A549 (cell line): Measurements from ENCODE around the gene FARP2. TPM values are rescaled to one million over a fixed set of nuclear protein-coding genes. Genes with fewer than 3 reads are reported as not detected.

Experiments
- ATAC-seq, 2 experiments: fragments of 200-7000 bp in 1 of 2; fragments of >200 bp in 1 of 2; cut with Nextera tagmentation in 1 of 2; cut with Tn5 transposase in 1 of 2; 3 replicates each; pipeline versions ENCODE4 v1.8.0 to v1.9.1; 2018 to 2020; ENCODE audit warnings: mild to moderate bottlenecking in 1 of 2, moderate library complexity in 1 of 2
- CTCF ChIA-PET: fragments of 300-600 bp; sonication (Branson Sonifier 250); formaldehyde crosslinking; extraction: SDS; loops from one replicate; lab custom pipeline; 2021; ENCODE audit warnings: antibody characterized with exemption, inconsistent platforms; lab: Yijun Ruan, JAX
- POLR2A ChIA-PET: fragments of 350-600 bp; formaldehyde crosslinking; extraction: SDS; loops from one replicate; lab custom pipeline; 2021; ENCODE audit warnings: antibody characterized with exemption, inconsistent platforms; lab: Yijun Ruan, JAX
- DNase-seq, 2 experiments: peaks; one replicate each; pipeline versions ENCODE4 v3.0.0 to v3.0.0-alpha.2; 2011 to 2016; ENCODE audit warnings: low read depth in 1 of 2, low spot score in 1 of 2
- FAIRE-seq: peaks from 2 replicates; lab custom pipeline; 2011; peaks lifted over from hg19 to GRCh38; lab: Jason Lieb, UNC
- H3K27ac ChIP-seq, 2 experiments: fragments of >200 bp; sonication (Bioruptor Twin); formaldehyde crosslinking; 3 replicates each; pipeline ENCODE4 v1.5.1; 2016 to 2017
- H3K4me1 ChIP-seq: fragments of >200 bp; sonication (Bioruptor Twin); formaldehyde crosslinking; 3 replicates; pipeline ENCODE4 v1.6.1; 2016
- H3K4me2 ChIP-seq: fragments of >200 bp; sonication (Bioruptor Twin); formaldehyde crosslinking; 3 replicates; pipeline ENCODE4 v1.6.1; 2016
- H3K4me3 ChIP-seq: fragments of >200 bp; sonication (Bioruptor Twin); formaldehyde crosslinking; 3 replicates; pipeline ENCODE4 v1.5.1; 2016
- H3K9me3 ChIP-seq: fragments of >200 bp; sonication (Bioruptor Twin); formaldehyde crosslinking; 3 replicates; pipeline ENCODE4 v1.6.1; 2016
- CEBPB ChIP-seq, 2 experiments: fragments of >200 bp in 1 of 2; sonication (Bioruptor Twin) in 1 of 2; formaldehyde crosslinking in 1 of 2; IDR thresholded peaks; 2 replicates each; pipeline ENCODE4 v1.6.1; 2012 to 2016
- ESRRA ChIP-seq: fragments of 150-350 bp; IDR thresholded peaks from 2 replicates; pipeline ENCODE4 v1.6.1; 2014; ENCODE audit warnings: mild to moderate bottlenecking, low read length, borderline replicate concordance
- FOSB ChIP-seq: fragments of 250-450 bp; sonication (Bioruptor Pico); IDR thresholded peaks from 2 replicates; pipeline ENCODE4 v1.5.0; 2020; ENCODE audit warnings: mild to moderate bottlenecking, moderate library complexity
- HDAC2 ChIP-seq: fragments of 200-600 bp; sonication (generic); IDR thresholded peaks from 2 replicates; pipeline ENCODE4 v1.6.1; 2016
- HES2 ChIP-seq: fragments of >200 bp; sonication (Bioruptor Twin); formaldehyde crosslinking; IDR thresholded peaks from 2 replicates; pipeline ENCODE4 v1.6.1; 2016
- HOXB5 ChIP-seq: fragments of 250-450 bp; sonication (Bioruptor Pico); IDR thresholded peaks from 2 replicates; pipeline ENCODE4 v1.5.0; 2020; ENCODE audit warnings: mild to moderate bottlenecking, moderate library complexity
- JUN ChIP-seq, 2 experiments: fragments of >200 bp; sonication (Bioruptor Twin); formaldehyde crosslinking; IDR thresholded peaks; 2 replicates in 1 of 2; 3 replicates in 1 of 2; pipeline ENCODE4 v1.6.1; 2016 to 2017
- KDM5A ChIP-seq: fragments of 200-600 bp; sonication (generic); IDR thresholded peaks from 2 replicates; pipeline ENCODE4 v1.6.1; 2016; ENCODE audit warnings: antibody characterized with exemption, mild to moderate bottlenecking
- NFE2L2 ChIP-seq: fragments of 150-350 bp; conservative IDR thresholded peaks from 2 replicates; pipeline ENCODE4 v1.6.1; 2014; ENCODE audit warnings: low read length
- NPAS2 ChIP-seq: fragments of 250-450 bp; sonication (Bioruptor Pico); IDR thresholded peaks from 2 replicates; pipeline ENCODE4 v1.8.0; 2022; ENCODE audit warnings: mild to moderate bottlenecking, moderate library complexity, borderline replicate concordance
- PBX3 ChIP-seq: IDR thresholded peaks from 2 replicates; pipeline ENCODE4 v1.6.1; 2012
- POLR2A ChIP-seq: IDR thresholded peaks from 2 replicates; pipeline ENCODE4 v1.6.1; 2012; ENCODE audit warnings: mild to moderate bottlenecking, low read length
- SREBF2 ChIP-seq: fragments of 450-650 bp; IDR thresholded peaks from 2 replicates; pipeline ENCODE4 v1.6.1; 2014; ENCODE audit warnings: mild to moderate bottlenecking, moderate library complexity
- TP53 ChIP-seq: fragments of 250-450 bp; sonication (Bioruptor Pico); IDR thresholded peaks from 2 replicates; pipeline ENCODE4 v1.5.0; 2021; ENCODE audit warnings: mild to moderate bottlenecking, moderate library complexity
- ZC3H11A ChIP-seq: fragments of 450-650 bp; IDR thresholded peaks from 2 replicates; pipeline ENCODE4 v1.6.1; 2014; ENCODE audit warnings: antibody characterized with exemption, mild to moderate bottlenecking
- WGBS: methylation state at CpG from one replicate; pipeline ENCODE4 v1.1.6; 2017; ENCODE audit errors: missing lambda C conversion rate; 5-methylcytosine and 5-hydroxymethylcytosine counted together
- polyA plus RNA-seq, 4 experiments: library from polyadenylated mRNA; depleted of rRNA in 3 of 4; stranded (reverse); fragments of >200 nt; fragmentation: RNase III in 1 of 4; extraction: RNeasy Plus Mini Kit Qiagen cat#74134 plus additional on column Dnase treatment in 1 of 4; gene quantifications; 2 replicates in 3 of 4; 3 replicates in 1 of 4; pipeline ENCODE4 v1.2.3, GENCODE V29; 2011 to 2017
- TF ChIP-seq, protein P1 (sequence below): fragments of >200 bp; sonication (Bioruptor Twin); formaldehyde crosslinking; IDR thresholded peaks from 3 replicates; pipeline ENCODE4 v1.6.1; 2016
- TF ChIP-seq, protein P2 (sequence below): IDR thresholded peaks from 2 replicates; pipeline ENCODE4 v1.6.1; 2012; ENCODE audit warnings: low read depth, borderline replicate concordance
- TF ChIP-seq, protein P3 (sequence below): fragments of 450-650 bp; IDR thresholded peaks from 2 replicates; pipeline ENCODE4 v1.6.1; 2014; ENCODE audit warnings: antibody characterized with exemption

The FARP2 gene
- polyA plus RNA-seq, 2 of the 4 experiments (the other 2 are of a cell fraction), result 17.0 to 29.1 TPM

DNA sequence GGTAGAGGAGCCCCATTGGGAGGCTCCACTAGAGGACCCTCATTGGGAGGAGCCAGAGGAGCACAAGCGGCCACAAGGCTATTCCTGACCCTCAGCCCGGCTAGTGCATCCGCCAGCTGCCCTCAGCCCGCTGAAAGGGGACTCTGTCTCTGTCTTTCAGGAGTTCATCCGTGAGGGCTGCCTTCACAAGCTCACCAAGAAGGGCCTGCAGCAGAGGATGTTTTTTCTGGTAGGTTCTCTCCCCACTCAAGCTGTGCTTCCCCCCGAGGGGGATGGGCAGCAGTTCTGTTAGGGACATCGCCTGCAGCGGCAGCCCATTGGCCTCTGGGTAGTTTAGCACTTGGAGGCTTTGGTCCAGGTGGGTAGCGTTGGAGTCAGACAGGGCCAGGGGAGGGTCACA, 127.2 kb downstream of the FARP2 start (continued):
- TF ChIP-seq, protein P1, sequence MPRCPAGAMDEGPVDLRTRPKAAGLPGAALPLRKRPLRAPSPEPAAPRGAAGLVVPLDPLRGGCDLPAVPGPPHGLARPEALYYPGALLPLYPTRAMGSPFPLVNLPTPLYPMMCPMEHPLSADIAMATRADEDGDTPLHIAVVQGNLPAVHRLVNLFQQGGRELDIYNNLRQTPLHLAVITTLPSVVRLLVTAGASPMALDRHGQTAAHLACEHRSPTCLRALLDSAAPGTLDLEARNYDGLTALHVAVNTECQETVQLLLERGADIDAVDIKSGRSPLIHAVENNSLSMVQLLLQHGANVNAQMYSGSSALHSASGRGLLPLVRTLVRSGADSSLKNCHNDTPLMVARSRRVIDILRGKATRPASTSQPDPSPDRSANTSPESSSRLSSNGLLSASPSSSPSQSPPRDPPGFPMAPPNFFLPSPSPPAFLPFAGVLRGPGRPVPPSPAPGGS, result no peak

DNA sequence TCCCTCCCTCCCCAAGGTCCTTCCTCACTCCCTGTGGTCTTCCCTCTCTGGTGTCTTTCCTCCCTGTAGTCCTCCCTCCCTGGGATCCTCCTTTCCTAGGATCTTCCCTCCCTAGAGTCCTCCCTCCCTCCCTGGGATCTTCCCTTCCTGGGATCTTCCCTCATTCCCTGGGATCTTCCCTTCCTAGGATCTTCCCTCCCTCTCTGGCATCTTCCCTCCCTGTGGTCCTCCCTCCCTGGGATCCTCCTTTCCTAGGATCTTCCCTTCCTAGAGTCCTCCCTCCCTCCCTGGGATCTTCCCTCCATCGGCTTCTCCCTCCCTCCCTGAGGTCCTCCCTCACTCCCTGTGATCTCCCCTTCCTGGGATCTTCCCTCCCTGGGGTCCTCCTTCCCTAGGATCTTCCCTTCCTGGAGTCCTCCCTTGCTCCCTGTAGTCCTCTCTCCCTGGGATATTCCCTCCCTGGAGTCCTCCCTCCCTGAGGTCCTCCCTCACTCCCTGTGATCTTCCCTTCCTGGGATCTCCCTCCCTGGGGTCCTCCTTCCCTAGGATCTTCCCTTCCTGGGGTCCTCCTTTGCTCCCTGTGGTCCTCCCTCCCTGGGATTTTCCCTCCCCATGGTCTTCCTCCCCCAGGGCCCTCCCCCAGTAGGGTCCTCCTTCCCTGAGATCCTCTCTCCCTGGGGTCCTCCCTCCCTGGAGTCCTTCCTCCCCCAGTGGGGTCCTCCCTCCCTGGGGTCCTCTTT, 129.3 kb downstream of the FARP2 start:
- H3K4me1 ChIP-seq, result no peaks in the 10 kb centered on the region
- 72% methylated on average over 1 of the region's 1 CpG for WGBS
- no peak overlapping the region for H3K4me2 ChIP-seq
- no peak for ATAC-seq
- TF ChIP-seq SREBF2 (no peak), CEBPB (IDR thresholded peaks at IDR 0.05) (no peak), ESRRA (no peak), PBX3 (no peak), HES2 (no peak), HDAC2 (no peak), FOSB (no peak), JUN (IDR thresholded peaks at IDR 0.05) (no peak), KDM5A (no peak)
- TF ChIP-seq, protein P2, sequence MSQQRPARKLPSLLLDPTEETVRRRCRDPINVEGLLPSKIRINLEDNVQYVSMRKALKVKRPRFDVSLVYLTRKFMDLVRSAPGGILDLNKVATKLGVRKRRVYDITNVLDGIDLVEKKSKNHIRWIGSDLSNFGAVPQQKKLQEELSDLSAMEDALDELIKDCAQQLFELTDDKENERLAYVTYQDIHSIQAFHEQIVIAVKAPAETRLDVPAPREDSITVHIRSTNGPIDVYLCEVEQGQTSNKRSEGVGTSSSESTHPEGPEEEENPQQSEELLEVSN, result no peak
- ChIA-PET CTCF (no interaction called here), POLR2A (no interaction called here)
- H3K9me3 ChIP-seq, result no peaks in the 10 kb centered on the region
- no peak overlapping the region for H3K4me3 ChIP-seq
- no peak for FAIRE-seq
- H3K27ac ChIP-seq, result no peak overlapping the region
- DNase-seq, result no peak

DNA sequence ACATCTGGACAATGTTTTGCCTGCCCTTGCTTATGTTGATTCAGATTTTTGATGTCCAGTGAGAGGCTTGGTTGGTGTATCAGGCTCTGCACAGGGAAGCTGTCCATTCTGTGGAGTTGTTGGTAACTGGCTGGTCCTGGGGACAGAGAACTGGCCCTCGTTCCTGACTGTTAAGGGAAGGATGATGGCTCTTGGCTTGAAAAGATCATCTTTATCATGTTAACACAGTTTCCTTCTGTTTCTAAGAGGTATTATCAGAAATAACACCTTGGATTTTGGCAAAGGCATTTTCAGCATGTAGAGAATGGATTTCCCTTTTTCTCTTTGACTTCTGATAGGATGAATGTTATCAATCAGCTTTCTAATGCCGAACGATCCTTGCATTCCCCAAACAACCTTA, 133.0 kb downstream of the FARP2 start:
- DNase-seq (no peak), FAIRE-seq (no peak), ATAC-seq (no peak)
- CTCF ChIA-PET, result no interaction called here
- TF ChIP-seq NFE2L2 (no peak), TP53 (CRISPR knock-in tag) (no peak), PBX3 (no peak), HOXB5 (CRISPR knock-in tag) (no peak), NPAS2 (no peak), ZC3H11A (no peak), POLR2A (no peak)
- TF ChIP-seq, protein P3, sequence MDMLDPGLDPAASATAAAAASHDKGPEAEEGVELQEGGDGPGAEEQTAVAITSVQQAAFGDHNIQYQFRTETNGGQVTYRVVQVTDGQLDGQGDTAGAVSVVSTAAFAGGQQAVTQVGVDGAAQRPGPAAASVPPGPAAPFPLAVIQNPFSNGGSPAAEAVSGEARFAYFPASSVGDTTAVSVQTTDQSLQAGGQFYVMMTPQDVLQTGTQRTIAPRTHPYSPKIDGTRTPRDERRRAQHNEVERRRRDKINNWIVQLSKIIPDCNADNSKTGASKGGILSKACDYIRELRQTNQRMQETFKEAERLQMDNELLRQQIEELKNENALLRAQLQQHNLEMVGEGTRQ, result no peak
- TF ChIP-seq, protein P1, result no peak
- Histone ChIP-seq H3K4me2 (no peak overlapping the region), H3K4me1 (no peaks in the 10 kb centered on the region), H3K27ac (no peak overlapping the region), H3K4me3 (no peak overlapping the region), H3K9me3 (no peaks in the 10 kb centered on the region)
- 96% methylated on average over 3 of the region's 3 CpGs for WGBS
- POLR2A ChIA-PET, result no interaction called here
